Mesenchymal stem cell (in vitro differentiated cells and primary cell): ENCODE data around the gene OLFML3.

Experiments
- DNase-seq: peaks from one replicate; pipeline ENCODE4 v3.0.0-alpha.2; 2013
- H2AFZ ChIP-seq: one replicate; pipeline ENCODE4 v1.6.1; 2013; ENCODE audit warnings: low read depth, mild to moderate bottlenecking, control low read depth, inconsistent platforms, low read length, moderate library complexity
- H2AK5ac ChIP-seq: 2 replicates; pipeline ENCODE4 v1.6.1; 2013; ENCODE audit warnings: low read length, moderate library complexity, mild to moderate bottlenecking, inconsistent platforms; ENCODE audit not compliant: severe bottlenecking
- H2BK120ac ChIP-seq: one replicate; pipeline ENCODE4 v1.6.1; 2013; ENCODE audit warnings: low read depth, mild to moderate bottlenecking, inconsistent platforms, low read length, moderate library complexity
- H2BK12ac ChIP-seq, 2 experiments: one replicate each; pipeline ENCODE4 v1.6.1; 2013; ENCODE audit warnings: inconsistent platforms in 2 of 2, low read length in 2 of 2, mild to moderate bottlenecking in 2 of 2, moderate library complexity in 2 of 2, control low read depth in 1 of 2
- H2BK15ac ChIP-seq: one replicate; pipeline ENCODE4 v1.6.1; 2013; ENCODE audit warnings: mild to moderate bottlenecking, low read depth, inconsistent platforms; ENCODE audit not compliant: poor library complexity, severe bottlenecking
- H2BK5ac ChIP-seq: 2 replicates; pipeline ENCODE4 v1.6.1; 2013; ENCODE audit warnings: low read depth, mild to moderate bottlenecking, low read length, control low read depth, inconsistent platforms; ENCODE audit not compliant: poor library complexity, severe bottlenecking
- H3K14ac ChIP-seq, 2 experiments: one replicate each; pipeline ENCODE4 v1.6.1; 2013; ENCODE audit warnings: inconsistent platforms in 2 of 2, low read length in 2 of 2, control low read depth in 1 of 2, mild to moderate bottlenecking in 1 of 2, moderate library complexity in 1 of 2
- H3K18ac ChIP-seq, 2 experiments: one replicate each; pipeline ENCODE4 v1.6.1; 2013; ENCODE audit warnings: inconsistent platforms in 2 of 2, low read length in 2 of 2, control low read depth in 1 of 2, low read depth in 1 of 2, mild to moderate bottlenecking in 1 of 2
- H3K23ac ChIP-seq, 2 experiments: one replicate each; pipeline ENCODE4 v1.6.1; 2013; ENCODE audit warnings: inconsistent platforms in 2 of 2, low read length in 2 of 2, mild to moderate bottlenecking in 2 of 2, moderate library complexity in 2 of 2, control low read depth in 1 of 2
- H3K27ac ChIP-seq: 2 replicates; pipeline ENCODE4 v1.5.1; 2013; ENCODE audit warnings: mild to moderate bottlenecking, moderate library complexity, low read length, control low read depth, inconsistent platforms; ENCODE audit not compliant: poor library complexity, severe bottlenecking
- H3K27me3 ChIP-seq, 2 experiments: 2 replicates each; pipeline versions ENCODE4 v1.6.1 to v1.7.0; 2013; ENCODE audit warnings: low read length in 2 of 2, mild to moderate bottlenecking in 2 of 2, moderate library complexity in 2 of 2, control low read depth in 1 of 2, inconsistent platforms in 1 of 2; ENCODE audit not compliant: control insufficient read depth in 1 of 2, insufficient read depth in 1 of 2
- H3K36me3 ChIP-seq, 2 experiments: 2 replicates each; pipeline versions ENCODE4 v1.6.1 to v1.7.0; 2013; ENCODE audit warnings: low read length in 2 of 2, control low read depth in 1 of 2, inconsistent platforms in 1 of 2, low read depth in 1 of 2, mild to moderate bottlenecking in 1 of 2; ENCODE audit not compliant: insufficient read depth in 2 of 2, control insufficient read depth in 1 of 2
- H3K4ac ChIP-seq, 2 experiments: one replicate each; pipeline ENCODE4 v1.6.1; 2013; ENCODE audit warnings: inconsistent platforms in 2 of 2, low read length in 2 of 2, mild to moderate bottlenecking in 2 of 2, moderate library complexity in 2 of 2, control low read depth in 1 of 2, low read depth in 1 of 2
- H3K4me1 ChIP-seq: 2 replicates; pipeline ENCODE4 v1.6.1; 2013; ENCODE audit warnings: low read depth, low read length, control low read depth; ENCODE audit not compliant: control insufficient read depth, insufficient read depth
- H3K4me2 ChIP-seq: 2 replicates; pipeline ENCODE4 v1.6.1; 2013; ENCODE audit warnings: low read length, mild to moderate bottlenecking, inconsistent platforms; ENCODE audit not compliant: poor library complexity, severe bottlenecking
- H3K4me3 ChIP-seq, 2 experiments: 2 replicates each; pipeline versions ENCODE4 v1.5.1 to v1.7.0; 2013; ENCODE audit warnings: low read length in 2 of 2, mild to moderate bottlenecking in 2 of 2, control low read depth in 1 of 2, low read depth in 1 of 2; ENCODE audit not compliant: insufficient read depth in 1 of 2
- H3K79me1 ChIP-seq: replicated peaks from 2 replicates; pipeline ENCODE4 v1.6.1; 2013; ENCODE audit warnings: mild to moderate bottlenecking, control low read depth, low read length, inconsistent platforms; ENCODE audit not compliant: poor library complexity, severe bottlenecking
- H3K9ac ChIP-seq: 2 replicates; pipeline ENCODE4 v1.7.0; 2013; ENCODE audit warnings: mild to moderate bottlenecking, low read length, moderate library complexity
- H3K9me3 ChIP-seq: 2 replicates; pipeline ENCODE4 v1.7.0; 2013; ENCODE audit warnings: mild to moderate bottlenecking, low read length; ENCODE audit not compliant: control insufficient read depth
- H4K8ac ChIP-seq: one replicate; pipeline ENCODE4 v1.6.1; 2013; ENCODE audit warnings: inconsistent platforms, mild to moderate bottlenecking, low read length, moderate library complexity
- H4K91ac ChIP-seq: one replicate; pipeline ENCODE4 v1.6.1; 2013; ENCODE audit warnings: mild to moderate bottlenecking, low read length, inconsistent platforms
- WGBS: methylation state at CpG from one replicate; pipeline ENCODE4 v1.1.7; 2013; ENCODE audit warnings: mixed read lengths; 5-methylcytosine and 5-hydroxymethylcytosine counted together

The OLFML3 gene

DNA sequence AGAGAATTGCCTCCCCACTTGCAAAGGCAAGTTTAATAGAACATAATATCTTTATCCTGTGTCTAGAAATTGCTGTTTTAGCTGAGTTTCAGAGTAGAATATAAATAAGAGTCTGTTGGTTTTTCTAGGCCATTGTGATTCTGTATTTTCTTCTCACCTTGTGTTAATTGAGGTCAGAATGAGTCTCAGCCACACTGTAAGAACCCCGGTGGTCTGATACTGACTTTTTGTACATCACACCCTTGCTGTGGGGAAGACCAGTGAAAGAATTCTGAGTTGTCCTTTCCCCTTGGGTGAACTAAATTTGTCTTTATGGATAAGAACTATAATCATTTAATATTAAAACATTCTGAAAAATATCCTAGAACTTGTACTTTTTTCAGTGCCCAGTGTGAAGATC, 43.3 kb upstream of the OLFML3 start:
- H2BK5ac ChIP-seq, result no peak overlapping the region

GRCh38 chr1:113937146-113937545, 42.1 kb upstream of the OLFML3 start:
- Histone ChIP-seq H2BK15ac (no peak overlapping the region), H4K91ac (no peak overlapping the region), H2AK5ac (no peak overlapping the region), H3K14ac (no peak overlapping the region), H3K23ac (no peak overlapping the region), H2BK120ac (no peak overlapping the region), H3K36me3 (peaks cover 14 to 16% of the 10 kb centered on the region in 2 experiments), H2AFZ (no peak overlapping the region), H3K18ac (no peak overlapping the region), H3K4ac (no peak overlapping the region), H3K9me3 (no peaks in the 10 kb centered on the region), H3K4me2 (no peak overlapping the region), H3K4me3 (no peak overlapping the region), H3K4me1 (peaks cover 5% of the 10 kb centered on the region), H4K8ac (no peak overlapping the region), H2BK12ac (no peak overlapping the region), H3K27me3 (no peaks in the 10 kb centered on the region), H2BK5ac (no peak overlapping the region), H3K27ac (no peak overlapping the region), H3K9ac (no peak overlapping the region), H3K79me1 (peaks cover 15% of the 10 kb centered on the region)
- DNase-seq, result no peak
- 56% methylated on average over 1 of the region's 1 CpG for WGBS

More for the DNA sequence above, 43.3 kb upstream of the OLFML3 start:
- peaks cover 5% of the 10 kb centered on the region for H3K4me1 ChIP-seq
- no peak overlapping the region for H2BK120ac ChIP-seq
- H3K14ac ChIP-seq, result no peak overlapping the region
- H4K91ac ChIP-seq, result no peak overlapping the region
- no peak for DNase-seq
- H2BK12ac ChIP-seq, result no peak overlapping the region
- H3K27ac ChIP-seq, result no peak overlapping the region
- no peak overlapping the region for H3K18ac ChIP-seq
- WGBS, result no CpG with 5 or more reads among the region's 1 CpG
- H3K27me3 ChIP-seq, result no peaks in the 10 kb centered on the region
- no peaks in the 10 kb centered on the region for H3K9me3 ChIP-seq
- H3K4me2 ChIP-seq, result no peak overlapping the region
- peaks cover 12% of the 10 kb centered on the region for H3K79me1 ChIP-seq
- H3K4ac ChIP-seq, result no peak overlapping the region
- no peak overlapping the region for H2AFZ ChIP-seq
- H2BK15ac ChIP-seq, result no peak overlapping the region
- H3K36me3 ChIP-seq, result peaks cover 8% of the 10 kb centered on the region in 2 experiments
- no peak overlapping the region for H3K23ac ChIP-seq
- H4K8ac ChIP-seq, result no peak overlapping the region
- H2AK5ac ChIP-seq, result no peak overlapping the region
- H3K4me3 ChIP-seq, result no peak overlapping the region
- H3K9ac ChIP-seq, result no peak overlapping the region

DNA sequence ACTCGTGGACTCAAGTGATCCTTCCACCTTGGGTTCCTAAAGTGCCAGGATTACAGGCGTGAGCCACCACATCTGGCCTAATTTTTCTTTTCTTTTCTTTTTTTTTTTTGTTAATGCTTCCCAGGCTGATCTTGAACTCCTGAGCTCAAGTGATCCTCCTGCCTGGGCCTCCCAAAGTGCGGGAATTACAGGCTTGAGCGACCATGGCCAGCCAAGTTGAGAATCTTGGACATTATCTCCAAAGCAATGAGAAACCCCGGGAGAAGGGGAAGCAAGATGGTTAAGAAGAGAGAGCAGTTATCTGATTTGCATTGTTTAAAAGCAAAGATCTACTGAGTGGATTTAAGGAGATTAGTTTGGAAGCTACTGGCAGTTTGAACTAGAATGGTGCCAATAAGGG, 41.1 kb upstream of the OLFML3 start:
- H3K36me3 ChIP-seq, result peaks cover 15 to 24% of the 10 kb centered on the region in 2 experiments
- no peak overlapping the region for H3K4me2 ChIP-seq
- no peak overlapping the region for H3K9ac ChIP-seq
- no peak overlapping the region for H4K8ac ChIP-seq
- H3K4ac ChIP-seq, result no peak overlapping the region
- H4K91ac ChIP-seq, result no peak overlapping the region
- DNase-seq, result no peak
- no peak overlapping the region for H3K14ac ChIP-seq
- no peak overlapping the region for H2BK5ac ChIP-seq
- no peak overlapping the region for H2AK5ac ChIP-seq
- no peak overlapping the region for H2BK12ac ChIP-seq
- no peak overlapping the region for H2BK15ac ChIP-seq
- no peaks in the 10 kb centered on the region for H3K9me3 ChIP-seq
- peaks cover 3% of the 10 kb centered on the region for H3K4me1 ChIP-seq
- no peak overlapping the region for H3K18ac ChIP-seq
- no peak overlapping the region for H2BK120ac ChIP-seq
- no peak overlapping the region for H3K27ac ChIP-seq
- no peak overlapping the region for H2AFZ ChIP-seq
- H3K23ac ChIP-seq, result no peak overlapping the region
- no peak overlapping the region for H3K4me3 ChIP-seq
- no peaks in the 10 kb centered on the region for H3K27me3 ChIP-seq
- WGBS, result 86% methylated on average over 5 of the region's 5 CpGs
- peaks cover 15% of the 10 kb centered on the region for H3K79me1 ChIP-seq

GRCh38 chr1:113940365-113941244, 38.7 kb upstream of the OLFML3 start:
- Histone ChIP-seq H4K91ac (no peak overlapping the region), H3K36me3 (peaks cover 19 to 36% of the 10 kb centered on the region in 2 experiments), H3K9me3 (no peaks in the 10 kb centered on the region), H3K4ac (no peak overlapping the region), H2BK12ac (no peak overlapping the region), H3K27ac (no peak overlapping the region), H2BK5ac (no peak overlapping the region), H3K14ac (no peak overlapping the region), H2AK5ac (no peak overlapping the region), H3K9ac (no peak overlapping the region), H3K79me1 (peaks cover 20% of the 10 kb centered on the region), H3K4me1 (peaks cover 1% of the 10 kb centered on the region), H3K4me3 (no peak overlapping the region), H2BK120ac (no peak overlapping the region), H2BK15ac (no peak overlapping the region), H4K8ac (peak overlapping the region; percentile 9), H3K23ac (no peak overlapping the region), H2AFZ (no peak overlapping the region), H3K4me2 (no peak overlapping the region), H3K18ac (no peak overlapping the region), H3K27me3 (no peaks in the 10 kb centered on the region)
- DNase-seq, result no peak
- 97% methylated on average over 16 of the region's 16 CpGs for WGBS
